Erythroblast (primary cell): ENCODE data around the gene SPATC1L.

ENCODE experiments used
- GATA1 ChIP-seq: IDR thresholded peaks from 2 replicates; pipeline ENCODE4 v1.6.1; 2011; ENCODE audit warnings: low read depth, mild to moderate bottlenecking, control low read depth, low read length, moderate library complexity
- POLR2A ChIP-seq: IDR thresholded peaks from 2 replicates; pipeline ENCODE4 v1.6.1; 2011; ENCODE audit warnings: mild to moderate bottlenecking, low read length

DNA sequence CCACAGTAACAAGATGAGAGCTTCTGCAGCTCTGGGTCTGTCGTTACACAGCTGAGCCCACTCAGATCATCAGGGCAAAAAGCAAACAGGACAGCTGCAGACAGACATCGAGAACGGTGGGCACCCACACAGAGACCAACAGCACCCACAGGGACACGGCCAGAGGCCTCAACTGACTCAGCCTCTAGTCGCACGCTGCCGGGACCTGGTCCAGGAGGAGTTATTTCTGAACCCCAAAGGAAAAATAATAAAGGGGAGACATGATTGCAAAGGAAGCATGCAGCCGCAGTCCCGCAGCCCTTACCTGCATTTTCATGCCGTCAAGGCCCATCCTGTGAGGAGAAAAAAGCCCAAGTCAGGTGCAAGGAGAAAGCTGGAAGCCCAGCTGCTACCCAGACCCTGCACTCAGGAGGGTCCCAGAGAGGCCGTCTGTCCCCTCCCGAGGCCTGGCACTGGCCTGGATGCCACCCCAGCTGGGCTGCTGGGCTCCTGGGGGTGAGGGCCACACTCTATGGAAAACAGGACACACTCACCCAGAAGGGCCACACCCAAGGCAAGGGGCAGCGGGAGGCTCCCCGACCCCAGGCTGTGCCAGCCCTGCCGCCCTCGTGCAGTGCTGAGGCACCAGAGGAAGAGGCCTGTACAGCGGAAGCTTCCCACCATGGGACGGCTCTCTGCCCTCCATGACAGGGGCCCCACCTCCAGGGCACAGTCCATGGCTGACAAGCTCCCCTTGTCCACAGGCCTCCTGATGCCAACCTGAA lies 28.6 kb upstream of the SPATC1L start:
- TF ChIP-seq POLR2A (no peak), GATA1 (no peak)
